MG63 (cell line): ENCODE results near the gene TIAL1. TPM values are rescaled to one million over a fixed set of nuclear protein-coding genes. Genes with fewer than 3 reads are reported as not detected.
"Not testable (repeated sequence)": the region's sequence is repeated elsewhere in the genome, so short reads cannot be mapped to it uniquely, and the experiment has no call there.

ENCODE experiments used
- DNase-seq: peaks from one replicate; pipeline ENCODE4 v3.0.0-alpha.2; 2020
- H3K27me3 ChIP-seq: fragments of 250-450 bp; sonication (Bioruptor Pico); 2 replicates; pipeline ENCODE4 v1.5.1; 2020; ENCODE audit warnings: mild to moderate bottlenecking, moderate library complexity
- H3K36me3 ChIP-seq: fragments of 250-450 bp; sonication (Bioruptor Pico); 2 replicates; pipeline ENCODE4 v1.5.1; 2020; ENCODE audit warnings: mild to moderate bottlenecking, moderate library complexity
- H3K4me3 ChIP-seq: fragments of 250-450 bp; sonication (Bioruptor Pico); 2 replicates; pipeline ENCODE4 v1.5.1; 2020; ENCODE audit warnings: mild to moderate bottlenecking, moderate library complexity
- H3K9me3 ChIP-seq: fragments of 250-450 bp; sonication (Bioruptor Pico); 2 replicates; pipeline ENCODE4 v1.5.1; 2020; ENCODE audit warnings: mild to moderate bottlenecking, moderate library complexity
- total RNA-seq: library from RNA; depleted of rRNA; stranded (reverse); fragments of >200 nt; shearing (Covaris generic); gene quantifications from 2 replicates; pipeline ENCODE4 v1.2.3, GENCODE V29; 2014; ENCODE audit warnings: low replicate concordance

Gene TIAL1
- total RNA-seq, 1 experiment from 2014 or later, result 30.7 TPM

GRCh38 chr10:119541459-119542356 lies 55.1 kb downstream of the TIAL1 start:
- Histone ChIP-seq H3K27me3 (no peaks in the 10 kb centered on the region), H3K36me3 (no peaks in the 10 kb centered on the region), H3K4me3 (peak overlapping the region; percentile 66), H3K9me3 (no peaks in the 10 kb centered on the region)
- DNase-seq, result no peak

- H3K36me3 ChIP-seq, result no peaks in the 10 kb centered on the region
- no peaks in the 10 kb centered on the region for H3K27me3 ChIP-seq
- DNase-seq, result no peak
- H3K4me3 ChIP-seq, result no peak overlapping the region
- H3K9me3 ChIP-seq, result no peaks in the 10 kb centered on the region
Measured at GRCh38 chr10:119541046-119541445, 55.7 kb downstream of the TIAL1 start.

- Histone ChIP-seq H3K4me3 (no peak overlapping the region), H3K27me3 (no peaks in the 10 kb centered on the region), H3K36me3 (no peaks in the 10 kb centered on the region), H3K9me3 (no peaks in the 10 kb centered on the region)
- no peak for DNase-seq
Measured at GRCh38 chr10:119540038-119540437, 56.7 kb downstream of the TIAL1 start.

- H3K27me3 ChIP-seq, result no peaks in the 10 kb centered on the region
- no peak overlapping the region for H3K4me3 ChIP-seq
- DNase-seq, result no peak
- H3K9me3 ChIP-seq, result no peaks in the 10 kb centered on the region
- H3K36me3 ChIP-seq, result no peaks in the 10 kb centered on the region
Measured at GRCh38 chr10:119539359-119539825, 57.4 kb downstream of the TIAL1 start.

- Histone ChIP-seq H3K9me3 (no peaks in the 10 kb centered on the region), H3K4me3 (no peak overlapping the region), H3K27me3 (no peaks in the 10 kb centered on the region), H3K36me3 (no peaks in the 10 kb centered on the region)
- DNase-seq, result no peak
Measured at GRCh38 chr10:119538632-119539358, 58.0 kb downstream of the TIAL1 start.

- Histone ChIP-seq H3K36me3 (no peaks in the 10 kb centered on the region), H3K9me3 (no peaks in the 10 kb centered on the region), H3K27me3 (no peaks in the 10 kb centered on the region), H3K4me3 (no peak overlapping the region)
- no peak for DNase-seq
Measured at GRCh38 chr10:119537953-119538630, 58.7 kb downstream of the TIAL1 start.

GRCh38 chr10:119536508-119537025 lies 60.2 kb downstream of the TIAL1 start:
- Histone ChIP-seq H3K36me3 (no peaks in the 10 kb centered on the region), H3K27me3 (no peaks in the 10 kb centered on the region), H3K9me3 (no peaks in the 10 kb centered on the region), H3K4me3 (no peak overlapping the region)
- DNase-seq, result no peak

GRCh38 chr10:119535837-119536507 lies 60.8 kb downstream of the TIAL1 start:
- no peak for DNase-seq
- Histone ChIP-seq H3K4me3 (no peak overlapping the region), H3K27me3 (no peaks in the 10 kb centered on the region), H3K36me3 (no peaks in the 10 kb centered on the region), H3K9me3 (no peaks in the 10 kb centered on the region)

GRCh38 chr10:119535305-119535704 lies 61.5 kb downstream of the TIAL1 start:
- DNase-seq, result no peak
- H3K9me3 ChIP-seq, result no peaks in the 10 kb centered on the region
- H3K36me3 ChIP-seq, result no peaks in the 10 kb centered on the region
- no peak overlapping the region for H3K4me3 ChIP-seq
- no peaks in the 10 kb centered on the region for H3K27me3 ChIP-seq

- Histone ChIP-seq H3K9me3 (no peaks in the 10 kb centered on the region), H3K4me3 (no peak overlapping the region), H3K27me3 (no peaks in the 10 kb centered on the region), H3K36me3 (no peaks in the 10 kb centered on the region)
- DNase-seq, result no peak
Measured at GRCh38 chr10:119533473-119533872, 63.3 kb downstream of the TIAL1 start.

GRCh38 chr10:119532791-119533190 lies 64.0 kb downstream of the TIAL1 start:
- DNase-seq, H3K36me3 ChIP-seq, H3K9me3 ChIP-seq: not testable (repeated sequence)

GRCh38 chr10:119532251-119532650 lies 64.5 kb downstream of the TIAL1 start:
- not testable (repeated sequence) for DNase-seq, H3K9me3 ChIP-seq, H3K4me3 ChIP-seq, H3K27me3 ChIP-seq, H3K36me3 ChIP-seq

More at GRCh38 chr10:119532791-119533190, 64.0 kb downstream of the TIAL1 start:
- H3K4me3 ChIP-seq, H3K27me3 ChIP-seq: not testable (repeated sequence)

GRCh38 chr10:119531067-119531466 lies 65.7 kb downstream of the TIAL1 start:
- Histone ChIP-seq H3K9me3 (no peaks in the 10 kb centered on the region), H3K36me3 (no peaks in the 10 kb centered on the region), H3K4me3 (no peak overlapping the region), H3K27me3 (no peaks in the 10 kb centered on the region)
- no peak for DNase-seq

- not testable (repeated sequence) for H3K36me3 ChIP-seq, H3K4me3 ChIP-seq, H3K27me3 ChIP-seq, H3K9me3 ChIP-seq
- peak; percentile 64 for DNase-seq
Measured at GRCh38 chr10:119528663-119529237, 68.0 kb downstream of the TIAL1 start.

GRCh38 chr10:119526621-119527592 lies 69.9 kb downstream of the TIAL1 start:
- H3K9me3 ChIP-seq, result no peaks in the 10 kb centered on the region
- DNase-seq, result no peak
- H3K4me3 ChIP-seq, result no peak overlapping the region
- no peaks in the 10 kb centered on the region for H3K36me3 ChIP-seq
- no peaks in the 10 kb centered on the region for H3K27me3 ChIP-seq
